ENCODE data around the gene EXOC7.
"Not testable (repeated sequence)": the region's sequence is repeated elsewhere in the genome, so short reads cannot be mapped to it uniquely, and the experiment has no call there.

The EXOC7 gene

GRCh38 chr17:76088868-76089576 lies 14.6 kb downstream of the EXOC7 start:
- DNase-seq (ENCODE audit: low read depth in 2 of 2) = no peak

GRCh38 chr17:76088041-76088867 lies 15.3 kb downstream of the EXOC7 start:
- DNase-seq (ENCODE audit: low read depth in 2 of 2) = no peak

GRCh38 chr17:76087531-76087930 lies 16.1 kb downstream of the EXOC7 start:
- no peak for DNase-seq (ENCODE audit: low read depth in 2 of 2)

DNA sequence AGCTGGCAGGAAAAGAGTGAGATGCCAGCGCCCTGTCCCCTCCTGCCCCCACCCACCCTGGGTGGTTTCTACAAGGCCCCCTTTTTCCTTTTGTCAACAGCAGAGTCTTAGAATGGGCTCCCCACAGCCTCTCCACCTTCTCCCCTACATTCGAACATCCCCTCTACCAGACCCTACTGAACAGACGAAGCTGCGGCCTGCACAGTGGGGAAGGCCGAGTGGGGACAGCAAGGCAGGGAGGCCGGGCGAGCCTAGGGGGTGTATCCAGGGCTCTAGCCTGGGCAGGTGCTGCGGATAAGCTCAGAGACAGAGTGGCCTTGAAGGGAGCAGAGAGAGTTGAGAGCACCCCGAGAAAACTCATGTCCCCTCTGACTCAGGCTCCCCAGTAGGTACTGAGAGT lies 17.2 kb downstream of the EXOC7 start:
- no peak for DNase-seq (ENCODE audit: low read depth in 2 of 2)

GRCh38 chr17:76085731-76086366 lies 17.7 kb downstream of the EXOC7 start:
- no peak for DNase-seq (ENCODE audit: low read depth in 2 of 2)

- no peak for DNase-seq (ENCODE audit: low read depth in 2 of 2)
Observed at GRCh38 chr17:76085066-76085730, 18.4 kb downstream of the EXOC7 start.

GRCh38 chr17:76083536-76084182 lies 19.9 kb downstream of the EXOC7 start:
- DNase-seq (ENCODE audit: low read depth in 2 of 2) = no peak

GRCh38 chr17:76082326-76083251 lies 21.0 kb downstream of the EXOC7 start:
- no peak for DNase-seq (ENCODE audit: low read depth in 2 of 2)

GRCh38 chr17:76081295-76082210 lies 22.0 kb downstream of the EXOC7 start:
- DNase-seq (ENCODE audit: low read depth in 2 of 2) = no peak

DNA sequence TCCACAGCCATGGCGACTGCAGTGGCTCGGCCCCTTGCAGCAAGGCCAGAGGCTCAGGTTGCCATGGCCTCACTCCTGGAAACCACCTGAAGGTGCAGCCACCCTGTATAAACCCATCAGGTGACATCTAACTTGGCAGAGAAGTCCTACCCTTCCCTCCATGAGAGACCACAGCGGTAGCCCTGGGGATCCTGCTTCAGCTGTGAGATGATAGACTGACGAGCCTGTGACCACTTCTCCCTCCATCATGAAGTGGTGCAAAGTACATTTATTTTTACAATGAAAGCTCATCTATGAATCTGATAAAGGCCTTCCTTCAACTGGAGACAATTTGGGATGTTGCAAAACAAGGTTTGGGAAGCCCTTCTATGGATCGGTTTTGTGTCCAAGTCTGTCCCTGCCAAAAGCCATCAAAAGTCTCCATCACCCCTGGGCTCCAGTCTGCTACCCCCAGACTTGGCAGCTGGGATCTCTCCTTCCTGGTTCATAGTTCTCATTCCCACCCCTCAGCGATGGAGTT lies 22.8 kb downstream of the EXOC7 start:
- no peak for DNase-seq (ENCODE audit: low read depth in 2 of 2)

GRCh38 chr17:76079956-76080767 lies 23.4 kb downstream of the EXOC7 start:
- no peak for DNase-seq (ENCODE audit: low read depth in 2 of 2)

DNA sequence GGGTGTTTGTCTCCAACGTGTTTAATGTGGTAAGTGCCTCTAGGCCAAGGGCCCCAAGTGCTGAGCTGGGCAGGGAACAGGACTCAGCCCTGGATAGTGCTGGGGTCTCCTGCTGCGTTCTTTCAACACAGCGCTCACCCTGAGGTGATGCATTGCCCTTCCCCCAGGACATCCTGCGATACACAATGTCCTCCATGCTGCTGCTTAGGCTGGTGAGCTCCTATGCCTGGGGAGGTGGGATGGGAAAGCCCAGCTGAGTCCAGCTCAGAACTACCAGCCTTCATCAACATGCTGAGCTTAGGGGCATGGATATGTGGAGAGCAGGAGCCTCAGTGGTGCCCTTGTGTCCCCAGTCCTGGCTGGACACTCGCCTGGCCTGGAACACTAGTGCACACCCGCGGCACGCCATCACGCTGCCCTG lies 24.0 kb downstream of the EXOC7 start:
- no peak for DNase-seq (ENCODE audit: low read depth in 2 of 2)

DNA sequence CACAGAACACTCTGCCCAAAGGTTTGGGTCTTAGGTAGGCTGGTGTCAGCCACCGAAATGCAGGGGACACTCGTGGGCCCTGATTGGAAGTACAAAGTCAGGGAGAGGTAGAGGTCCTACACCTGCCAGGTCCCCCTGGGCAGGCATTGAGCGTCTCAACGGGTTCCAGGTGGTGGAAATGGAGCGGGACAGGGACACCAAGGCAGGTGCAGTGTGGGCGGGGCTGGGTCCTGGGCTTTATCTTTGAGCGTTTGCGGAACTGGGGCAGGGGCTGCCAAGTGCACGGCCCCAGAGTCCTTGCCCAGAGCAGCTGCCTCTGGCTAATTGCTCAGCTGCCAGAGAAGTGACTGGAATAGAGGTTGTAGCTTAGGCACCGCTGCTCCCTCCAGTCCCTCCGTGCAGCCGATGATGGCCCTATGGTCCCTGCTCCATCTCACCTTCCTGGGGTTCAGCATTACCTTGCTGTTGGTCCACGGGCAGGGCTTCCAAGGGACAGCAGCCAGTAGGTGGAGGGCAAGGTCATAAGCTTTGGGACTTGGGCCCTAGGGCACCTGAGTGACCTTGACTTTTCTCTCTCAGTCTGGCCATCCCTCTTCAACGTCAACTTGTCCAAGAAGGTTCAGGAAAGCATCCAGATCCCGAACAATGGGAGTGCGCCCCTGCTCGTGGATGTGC lies 24.6 kb downstream of the EXOC7 start, which contains the start of gene ZACN:
Gene ZACN, plus strand, starts transcription at position 323 of the 675 bp plus-strand sequence. Its CDS starts 83 bp downstream, at position 406.
- no peak for DNase-seq (ENCODE audit: low read depth in 2 of 2)

GRCh38 chr17:76078370-76078769 lies 25.2 kb downstream of the EXOC7 start:
- not testable (repeated sequence) for DNase-seq (ENCODE audit: low read depth in 2 of 2)

- DNase-seq (ENCODE audit: low read depth in 2 of 2) = no peak
Observed at GRCh38 chr17:76077584-76078110, 25.9 kb downstream of the EXOC7 start.

DNA sequence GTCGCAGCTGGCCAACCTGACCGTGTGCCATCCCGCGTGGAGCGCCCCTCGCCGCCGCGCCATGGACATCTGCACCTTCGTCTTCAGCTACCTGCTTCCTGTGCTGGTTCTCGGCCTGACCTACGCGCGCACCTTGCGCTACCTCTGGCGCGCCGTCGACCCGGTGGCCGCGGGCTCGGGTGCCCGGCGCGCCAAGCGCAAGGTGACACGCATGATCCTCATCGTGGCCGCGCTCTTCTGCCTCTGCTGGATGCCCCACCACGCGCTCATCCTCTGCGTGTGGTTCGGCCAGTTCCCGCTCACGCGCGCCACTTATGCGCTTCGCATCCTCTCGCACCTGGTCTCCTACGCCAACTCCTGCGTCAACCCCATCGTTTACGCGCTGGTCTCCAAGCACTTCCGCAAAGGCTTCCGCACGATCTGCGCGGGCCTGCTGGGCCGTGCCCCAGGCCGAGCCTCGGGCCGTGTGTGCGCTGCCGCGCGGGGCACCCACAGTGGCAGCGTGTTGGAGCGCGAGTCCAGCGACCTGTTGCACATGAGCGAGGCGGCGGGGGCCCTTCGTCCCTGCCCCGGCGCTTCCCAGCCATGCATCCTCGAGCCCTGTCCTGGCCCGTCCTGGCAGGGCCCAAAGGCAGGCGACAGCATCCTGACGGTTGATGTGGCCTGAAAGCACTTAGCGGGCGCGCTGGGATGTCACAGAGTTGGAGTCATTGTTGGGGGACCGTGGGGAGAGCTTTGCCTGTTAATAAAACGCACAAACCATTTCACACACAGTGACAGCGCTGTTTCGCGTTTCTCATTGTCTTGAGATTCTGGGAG lies 26.6 kb downstream of the EXOC7 start:
- DNase-seq (ENCODE audit: low read depth in 2 of 2) = no peak

Data from activated CD8-positive, alpha-beta memory T cell treated with anti-CD3 and anti-CD28 coated beads for 4 hours (primary cell).